Activated T-cell treated with anti-CD3 and anti-CD28 coated beads for 1 hour (primary cell): ENCODE data around the gene COL9A2.
"Not testable (repeated sequence)": the region's sequence is repeated elsewhere in the genome, so short reads cannot be mapped to it uniquely, and the experiment has no call there.

Experiments
- DNase-seq: peaks from one replicate; pipeline ENCODE4 v3.0.0-alpha.2; 2020; ENCODE audit warnings: low read depth

The COL9A2 gene

DNA sequence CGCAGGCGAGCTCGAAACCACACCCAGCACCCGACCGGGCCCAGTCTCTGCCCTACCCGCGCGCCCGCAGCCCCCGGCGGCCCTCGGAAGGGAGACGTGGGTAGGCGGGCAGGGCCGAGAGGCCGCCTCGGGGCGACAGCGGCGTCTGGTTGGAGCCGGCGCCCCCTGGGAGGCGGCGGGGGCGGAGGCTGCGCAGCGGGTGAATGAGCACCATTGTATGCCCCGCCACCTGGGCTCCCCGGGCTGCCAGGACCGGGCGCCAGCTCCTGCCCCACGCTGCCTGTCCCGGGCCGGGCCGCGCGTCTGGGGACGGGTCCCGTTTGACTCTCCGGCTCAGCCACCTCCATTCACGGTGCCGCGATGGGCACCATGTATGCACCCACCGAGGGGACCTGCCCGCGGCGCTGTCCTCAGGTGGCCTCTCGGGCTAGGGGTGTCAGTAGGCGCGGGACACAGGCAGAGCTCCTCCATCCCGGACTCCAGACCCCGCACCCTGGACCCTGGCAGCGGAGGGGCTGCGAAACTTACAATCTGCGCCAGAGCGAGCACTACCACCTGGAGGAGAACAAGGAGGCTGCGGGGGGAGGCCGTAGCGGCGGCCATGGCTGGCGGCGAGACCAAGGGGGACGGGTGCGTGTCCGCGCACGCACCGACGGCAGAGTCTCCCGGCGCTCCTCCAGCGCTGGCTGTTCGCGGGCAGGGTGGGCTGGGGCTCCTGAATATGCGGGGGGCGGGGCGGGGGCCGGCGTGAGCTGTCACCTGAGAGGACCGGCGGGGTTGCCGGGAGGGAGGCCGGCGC is at the start of gene COL9A2:
Gene COL9A2, minus strand, starts transcription at position 692 of the 799 bp plus-strand sequence. Its CDS starts 89 bp downstream, at position 603.
- peak; percentile 50 for DNase-seq

DNA sequence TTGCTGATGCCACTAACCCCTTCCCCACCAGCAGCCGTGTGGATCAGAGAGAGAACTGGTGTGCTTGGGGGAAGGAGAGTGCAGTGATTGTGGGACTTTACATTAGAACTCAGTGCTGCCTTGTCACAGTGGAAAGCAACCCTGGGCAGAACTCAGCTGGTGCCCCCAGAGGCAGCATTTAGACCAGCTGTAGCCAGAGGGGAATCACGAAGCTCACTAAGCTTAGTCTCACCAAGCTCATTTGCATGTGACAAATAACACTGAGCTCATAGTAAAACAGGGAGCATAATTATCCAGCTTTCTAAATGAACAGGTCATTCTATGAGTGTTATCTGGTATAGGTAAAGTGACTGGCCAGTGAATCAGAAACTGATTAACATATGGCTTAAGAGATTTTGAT is 46.6 kb upstream of the COL9A2 start:
- DNase-seq = no peak

DNA sequence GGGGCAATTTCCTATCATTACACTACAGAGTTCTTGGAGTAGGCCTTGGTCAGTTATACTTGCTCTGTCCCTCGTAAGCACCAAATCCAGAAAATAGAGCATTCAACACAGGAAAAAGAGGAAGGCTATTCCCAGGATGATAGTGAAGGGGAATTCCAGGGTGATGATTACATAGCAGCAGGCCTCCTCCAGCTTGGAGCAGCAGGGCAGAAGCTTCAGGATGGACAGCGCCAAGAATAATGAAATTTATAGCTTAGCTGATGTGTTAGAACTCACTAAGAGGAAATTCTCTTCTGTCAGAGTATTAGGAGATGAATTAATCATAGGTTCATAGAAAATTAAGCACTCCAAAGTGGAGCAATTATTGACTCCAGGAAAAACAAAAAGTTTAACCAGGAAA is 45.6 kb upstream of the COL9A2 start:
- no peak for DNase-seq

DNA sequence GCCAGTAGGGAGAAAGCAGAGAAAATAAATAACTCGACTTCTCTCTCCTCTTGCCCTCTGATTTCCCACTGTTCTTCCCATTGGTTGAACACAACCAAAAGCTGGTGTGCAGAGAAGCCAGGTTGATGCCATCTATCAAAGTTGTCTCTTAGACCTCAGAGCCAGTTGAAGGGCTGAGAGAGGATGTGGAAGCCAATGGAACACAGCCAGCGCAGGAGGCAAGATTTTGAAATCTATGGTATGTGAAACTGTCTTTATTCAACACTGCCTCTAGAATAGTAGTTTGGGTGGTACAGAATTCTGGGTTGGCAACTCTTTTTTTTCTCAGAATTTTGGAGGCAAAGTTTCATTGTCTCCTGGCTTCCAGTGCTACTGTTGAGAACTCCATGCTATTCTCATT is 45.1 kb upstream of the COL9A2 start:
- DNase-seq = no peak

DNA sequence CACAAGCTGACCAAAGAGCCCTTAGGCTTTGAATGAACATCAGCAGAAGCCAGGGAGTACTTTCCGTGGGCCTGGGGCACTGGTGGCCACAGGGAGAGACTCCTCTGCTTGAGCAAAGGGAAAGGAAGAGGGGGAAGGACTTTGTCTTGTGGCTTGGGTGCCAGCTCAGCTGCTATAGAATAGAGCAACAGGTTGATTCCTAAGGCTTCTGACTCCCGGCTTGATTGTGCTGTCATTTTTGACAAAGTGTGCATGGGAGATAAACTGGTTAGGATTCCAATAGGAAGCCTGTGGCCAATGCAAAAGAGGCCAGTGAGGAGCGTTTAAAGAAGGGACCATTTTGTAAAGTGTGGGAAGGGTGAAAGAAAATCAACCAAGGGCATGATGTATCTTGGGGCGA is 44.6 kb upstream of the COL9A2 start:
- DNase-seq = no peak

DNA sequence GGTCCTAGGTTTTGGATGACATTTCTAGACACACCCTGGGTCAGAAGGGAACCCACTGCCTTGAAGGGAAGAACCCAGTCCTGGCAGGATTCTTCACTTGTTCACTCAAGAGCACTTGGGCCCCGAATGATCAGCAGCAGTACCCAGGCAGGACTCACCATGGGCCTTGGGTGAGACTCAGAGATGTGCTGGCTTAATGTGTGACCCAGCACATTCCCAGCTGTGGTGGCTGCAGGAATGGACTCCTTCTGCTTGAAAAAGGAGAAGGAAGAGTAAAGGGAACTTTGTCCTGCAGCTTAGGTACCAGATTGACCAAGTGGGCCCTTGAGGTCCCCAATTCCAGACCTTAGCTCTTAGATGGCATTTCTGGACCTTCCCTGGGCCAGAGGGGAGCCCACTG is 44.1 kb upstream of the COL9A2 start:
- DNase-seq = no peak

DNA sequence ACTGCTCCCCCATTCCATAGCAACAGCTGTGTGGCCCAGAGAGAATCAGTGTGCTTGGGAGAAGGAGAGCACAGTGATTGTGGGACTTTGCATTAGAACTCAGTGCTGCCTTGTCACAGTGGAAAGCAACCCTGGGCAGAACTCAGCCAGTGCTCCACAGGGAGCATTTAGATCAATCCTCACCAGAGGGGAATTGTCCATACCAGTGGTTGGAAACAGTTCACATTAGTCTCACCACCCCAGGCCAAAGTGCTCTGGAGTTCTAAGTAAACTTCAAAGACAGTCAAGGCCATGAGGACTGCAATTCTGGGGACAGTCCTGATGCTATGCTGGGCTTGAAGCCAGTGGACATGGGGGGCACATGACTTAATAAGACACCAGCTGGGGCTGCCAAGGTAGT is 43.5 kb upstream of the COL9A2 start:
- DNase-seq = no peak

DNA sequence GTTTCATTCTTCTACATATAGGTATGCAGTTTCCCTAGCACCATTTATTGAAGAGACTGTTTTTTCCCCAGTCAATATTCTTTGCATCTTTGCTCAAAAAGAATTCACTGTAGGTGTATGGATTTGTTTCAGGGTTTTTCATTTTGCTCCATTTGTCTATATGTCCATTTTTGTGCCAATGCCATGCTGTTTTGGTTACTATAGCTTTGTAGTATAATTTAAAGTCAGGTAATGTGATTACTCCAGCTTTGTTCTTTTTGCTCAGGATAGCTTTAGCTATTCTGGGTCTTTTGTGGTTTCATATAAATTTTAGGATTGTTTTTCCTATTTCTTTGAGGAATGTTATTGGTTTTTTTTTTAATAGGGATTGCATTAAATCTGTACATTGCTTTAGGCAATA is 40.5 kb upstream of the COL9A2 start:
- DNase-seq = no peak

DNA sequence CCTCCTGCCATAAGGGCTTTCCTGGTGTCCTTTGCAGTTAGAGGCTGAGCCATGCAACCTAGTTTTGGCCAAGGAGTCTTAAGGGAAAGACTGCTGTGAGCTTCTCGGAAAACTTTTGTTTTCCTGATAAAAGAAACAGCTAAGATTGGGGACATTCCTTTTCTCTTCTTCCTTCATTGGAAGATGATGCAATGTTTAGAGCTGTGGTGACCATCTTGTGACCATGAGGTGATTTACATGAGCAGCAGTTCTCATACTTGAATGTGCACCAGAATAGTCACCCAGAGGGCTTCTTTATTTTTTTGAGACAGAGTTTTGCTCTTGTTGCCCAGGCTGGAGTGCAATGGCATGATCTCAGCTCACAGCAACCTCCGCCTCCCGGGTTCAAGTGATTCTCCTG is 36.0 kb upstream of the COL9A2 start:
- DNase-seq = no peak

DNA sequence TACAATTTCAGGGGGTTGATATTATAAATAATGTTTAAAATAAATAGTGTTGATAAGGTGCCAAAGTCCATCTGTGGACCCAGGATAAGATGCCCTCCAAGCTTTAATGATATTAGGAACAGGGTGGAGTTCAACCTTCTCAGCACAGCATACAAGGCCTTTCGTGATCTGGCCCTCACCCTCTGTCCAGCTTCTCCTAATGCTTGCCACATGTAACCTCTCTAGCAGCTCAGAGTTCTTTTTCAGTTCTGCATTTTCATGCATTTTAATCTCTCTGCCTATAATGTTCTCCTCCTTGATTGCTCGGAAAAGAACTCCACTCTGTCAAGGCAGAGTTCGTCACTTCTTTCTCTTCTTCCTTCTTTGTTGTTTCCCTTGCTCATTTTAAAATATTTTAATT is 35.0 kb upstream of the COL9A2 start:
- no peak for DNase-seq

DNA sequence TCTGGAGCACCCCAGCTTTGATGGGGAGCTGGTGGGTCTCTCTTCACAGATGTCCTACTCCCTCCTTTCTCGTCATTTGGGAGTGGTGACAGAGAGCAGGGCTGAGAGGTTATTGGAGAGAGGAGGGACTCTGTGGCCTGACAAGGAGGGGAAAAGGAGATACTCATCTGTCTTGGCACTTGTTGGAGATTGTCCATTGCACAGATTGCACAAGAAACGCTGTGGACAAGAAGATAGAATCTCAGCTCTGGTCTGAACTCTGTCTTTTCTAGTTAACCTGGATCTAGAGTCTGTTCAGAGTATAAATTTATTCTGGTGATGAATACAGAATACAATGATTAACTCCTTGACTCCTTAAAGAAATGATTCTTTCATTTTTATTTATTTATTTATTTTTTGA is 34.0 kb upstream of the COL9A2 start:
- no peak for DNase-seq

DNA sequence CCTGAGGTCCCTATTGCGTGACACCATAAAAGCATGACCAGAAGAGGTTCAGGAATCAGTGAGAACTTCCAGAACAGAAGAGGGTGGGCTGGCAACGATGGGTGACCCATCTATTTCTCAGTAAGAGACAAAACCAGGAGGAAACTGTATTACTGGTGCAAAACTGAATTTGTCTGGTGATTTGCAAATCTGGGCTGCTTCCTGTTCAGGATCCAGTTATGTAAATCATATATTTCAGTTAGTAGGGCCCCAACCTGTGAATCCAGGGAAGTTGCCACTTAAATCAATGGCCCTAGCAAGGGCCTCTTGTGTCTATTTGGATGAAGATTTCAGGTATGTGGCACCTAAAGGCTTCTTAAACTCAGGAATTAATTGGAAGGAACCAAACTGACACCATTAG is 33.3 kb upstream of the COL9A2 start:
- DNase-seq = no peak

DNA sequence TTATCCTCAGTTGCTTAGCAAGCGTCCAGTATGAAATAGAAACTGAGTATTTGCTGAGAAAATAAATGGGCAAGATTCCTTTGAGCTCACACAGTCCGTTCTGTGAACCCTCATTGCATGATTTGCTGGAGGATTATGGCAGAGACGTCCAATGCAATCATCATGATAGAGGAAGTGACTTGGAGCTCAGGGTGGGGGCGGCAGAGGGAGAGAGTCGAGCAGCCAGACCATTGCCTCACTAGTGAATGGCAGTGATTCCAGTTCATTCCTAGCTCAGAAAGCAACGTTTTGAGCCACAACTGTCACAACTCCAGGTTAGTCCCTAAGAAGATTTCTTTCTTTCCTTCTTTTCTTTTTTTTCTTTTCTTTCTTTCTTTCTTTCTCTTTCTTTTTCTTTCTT is 27.5 kb upstream of the COL9A2 start:
- DNase-seq = peak; percentile 11

DNA sequence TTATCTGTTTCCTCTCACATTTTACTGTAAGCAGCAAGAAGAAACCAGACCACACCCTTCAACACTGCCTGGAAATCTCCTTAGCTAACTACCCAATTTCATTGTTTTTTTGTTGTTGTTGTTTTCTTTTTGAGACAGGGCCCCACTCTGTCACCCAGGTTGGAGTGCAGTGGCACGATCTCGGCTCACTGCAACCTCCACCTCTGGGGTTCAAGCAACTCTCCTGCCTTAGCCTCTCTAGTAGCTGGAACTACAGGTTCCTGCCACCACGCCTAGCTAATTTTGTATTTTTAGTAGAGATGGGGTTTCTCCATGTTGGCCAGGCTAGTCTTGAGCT is 25.3 kb upstream of the COL9A2 start:
- DNase-seq = not testable (repeated sequence)

DNA sequence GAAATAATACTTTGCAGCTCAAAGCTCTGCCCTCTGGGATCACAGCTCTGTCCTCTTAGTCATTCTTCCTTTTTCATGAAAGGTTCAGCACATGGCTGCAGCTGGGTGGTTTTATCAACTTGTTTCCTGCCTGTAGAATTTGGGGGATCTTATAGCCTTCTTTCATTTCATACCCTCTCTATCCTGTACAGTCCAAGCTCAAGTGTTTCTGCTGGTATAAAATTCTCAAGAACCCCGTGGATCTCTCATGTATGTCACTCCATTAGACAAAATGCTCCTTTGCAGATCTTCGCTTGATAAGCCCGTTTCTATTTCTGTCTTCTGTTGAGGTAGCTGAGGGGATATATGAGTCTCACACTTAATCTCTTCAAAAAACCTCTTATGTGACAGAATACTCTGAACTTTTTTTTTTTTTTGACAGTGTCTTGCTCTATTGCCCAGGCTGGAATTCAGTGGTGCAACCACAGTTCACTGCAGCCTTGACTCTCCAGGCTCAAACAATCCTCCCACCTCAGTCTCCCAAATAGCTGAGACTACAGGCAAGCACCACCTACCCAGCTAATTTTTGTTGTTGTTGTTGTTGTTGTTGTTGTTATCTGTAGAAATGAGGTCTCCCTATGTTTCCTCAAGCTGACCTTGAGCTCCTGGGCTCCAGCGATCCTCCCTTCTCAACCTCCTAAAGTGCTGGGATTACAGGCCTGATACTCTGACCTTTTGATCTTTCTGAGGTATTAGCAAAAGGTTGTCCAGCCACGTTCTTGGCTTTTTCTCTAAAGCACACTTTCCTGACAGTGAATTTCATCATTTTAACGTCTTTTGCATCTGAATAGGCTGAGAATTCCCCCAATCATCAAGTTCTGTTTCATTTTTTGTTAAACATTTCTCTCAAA is 24.6 kb upstream of the COL9A2 start:
- no peak for DNase-seq

DNA sequence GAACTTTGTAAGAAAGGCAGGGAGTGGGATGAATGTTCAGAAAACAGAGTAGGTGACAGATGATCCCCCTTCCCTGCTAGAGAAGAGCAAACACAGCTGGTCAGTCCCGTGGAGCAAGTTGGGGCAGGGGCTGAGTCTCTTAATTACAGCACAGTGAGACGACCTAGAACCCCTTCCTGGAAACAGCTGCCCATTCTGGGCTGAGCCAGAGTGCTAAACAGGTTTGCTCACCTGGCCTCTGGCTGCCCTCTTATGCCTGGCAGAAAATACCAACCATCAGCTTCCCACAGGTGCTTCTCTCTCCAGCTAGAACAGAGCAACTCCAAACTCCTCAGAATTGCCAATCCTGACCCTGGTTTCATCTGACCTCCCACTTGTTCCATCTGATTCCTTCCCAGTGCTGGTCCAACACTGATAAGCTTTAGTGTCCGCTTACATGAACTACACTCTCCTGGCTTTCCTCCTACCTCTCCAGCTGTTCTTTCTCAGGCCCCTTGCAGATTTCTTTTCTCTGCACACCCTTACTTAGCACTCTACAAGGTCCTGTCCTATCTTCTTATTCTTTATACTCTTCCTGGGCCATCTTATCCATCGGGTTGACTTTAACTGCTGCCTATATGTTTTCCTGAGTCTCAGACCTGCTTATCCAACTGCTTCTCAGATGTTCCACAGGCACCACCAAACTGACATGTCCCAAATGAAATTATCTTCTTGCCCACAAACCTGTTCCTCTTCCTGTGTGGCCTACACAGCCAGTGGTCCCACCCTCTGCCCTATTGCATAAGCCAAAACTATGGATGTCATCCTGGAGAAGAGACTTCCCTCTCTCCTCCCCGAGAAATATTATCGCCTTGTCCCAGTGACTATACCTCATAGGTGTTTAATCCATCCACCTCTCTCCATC is 22.6 kb upstream of the COL9A2 start:
- DNase-seq = no peak

DNA sequence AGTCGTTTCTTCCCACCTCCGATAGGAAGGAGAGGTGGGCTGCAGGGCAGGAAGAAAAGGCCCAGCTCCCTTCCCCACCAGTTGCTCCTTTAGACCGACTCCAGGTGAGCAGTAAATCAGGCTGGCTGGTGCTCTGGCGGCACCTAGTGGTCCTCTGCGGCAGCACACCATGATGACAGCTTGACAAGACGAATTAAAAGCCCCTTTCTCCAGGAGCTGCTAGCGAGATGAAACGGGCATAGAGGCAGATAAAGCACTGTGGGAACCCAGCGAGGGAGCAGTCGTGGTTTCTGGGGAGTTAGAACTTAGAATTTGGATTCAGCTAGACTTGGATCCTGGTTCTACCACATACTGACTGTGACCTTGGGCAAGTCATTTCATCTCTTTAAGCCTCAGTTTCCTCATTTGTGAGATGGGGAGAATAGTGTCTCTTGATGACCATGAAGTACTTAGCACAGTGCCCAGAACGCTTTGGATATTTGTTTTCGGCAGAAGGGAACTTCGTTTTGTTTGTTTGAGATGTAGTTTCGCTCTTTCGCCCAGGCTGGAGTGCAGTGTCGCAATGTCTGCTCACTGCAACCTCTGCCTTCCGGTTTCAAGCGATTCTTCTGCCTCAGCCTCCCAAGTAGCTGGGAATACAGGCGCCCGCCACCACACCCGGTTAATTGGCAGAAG is 21.8 kb upstream of the COL9A2 start:
- peak; percentile 84 for DNase-seq

DNA sequence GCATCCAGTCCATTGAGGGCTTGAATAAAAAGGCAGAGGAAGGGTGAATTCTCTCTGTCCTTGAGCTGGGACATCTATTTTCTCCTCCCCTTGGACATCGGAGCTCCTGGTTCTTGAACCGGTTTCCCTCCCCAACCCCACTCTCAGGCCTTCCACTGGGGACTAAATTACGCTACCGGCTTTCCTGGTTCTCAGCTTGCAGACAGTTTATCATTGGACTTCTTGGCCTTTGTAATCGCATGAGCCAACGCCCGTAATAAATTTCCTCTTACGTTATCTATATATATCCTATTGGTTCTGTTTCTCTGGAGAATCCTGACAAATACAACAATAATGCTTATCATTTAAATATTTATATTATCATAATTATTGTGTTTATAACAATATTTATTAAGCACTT is 20.4 kb upstream of the COL9A2 start:
- no peak for DNase-seq

DNA sequence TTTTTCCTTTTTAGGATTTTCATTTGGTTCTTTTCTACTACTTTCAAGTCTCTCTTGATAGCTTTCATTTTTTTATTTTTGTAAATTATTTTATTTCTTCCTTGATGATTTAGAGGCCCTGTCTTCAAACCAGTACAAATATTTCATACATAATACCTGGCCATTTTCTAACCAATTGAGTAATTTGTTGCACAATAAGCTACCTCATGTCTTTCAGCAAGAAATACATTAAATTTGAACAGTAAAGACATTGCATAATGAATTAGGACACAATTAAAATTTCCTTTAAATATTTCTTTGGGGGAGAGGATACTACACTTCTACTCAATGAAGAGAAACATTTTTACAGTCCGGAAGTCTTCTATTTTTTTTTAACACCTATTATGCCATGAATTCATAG is 15.6 kb upstream of the COL9A2 start:
- DNase-seq = no peak

DNA sequence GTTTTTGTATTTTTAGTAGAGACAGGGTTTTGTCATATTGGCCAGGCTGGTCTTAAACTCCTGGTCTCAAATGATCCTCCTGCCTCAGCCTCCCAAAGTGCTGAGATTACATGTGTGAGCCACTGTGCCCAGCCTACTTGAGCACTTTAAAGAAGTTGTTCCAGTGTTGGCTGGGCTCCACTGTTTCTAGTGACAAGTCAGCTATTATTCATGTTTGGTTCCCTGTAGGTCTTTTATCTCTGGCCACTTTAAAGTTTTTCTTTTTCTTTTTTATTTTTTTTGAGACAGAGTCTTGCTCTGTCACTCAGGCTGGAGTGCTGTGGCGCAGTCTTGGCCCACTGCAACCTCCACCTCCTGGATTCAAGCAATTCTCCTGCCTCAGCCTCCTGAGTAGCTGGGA is 14.3 kb upstream of the COL9A2 start:
- not testable (repeated sequence) for DNase-seq

DNA sequence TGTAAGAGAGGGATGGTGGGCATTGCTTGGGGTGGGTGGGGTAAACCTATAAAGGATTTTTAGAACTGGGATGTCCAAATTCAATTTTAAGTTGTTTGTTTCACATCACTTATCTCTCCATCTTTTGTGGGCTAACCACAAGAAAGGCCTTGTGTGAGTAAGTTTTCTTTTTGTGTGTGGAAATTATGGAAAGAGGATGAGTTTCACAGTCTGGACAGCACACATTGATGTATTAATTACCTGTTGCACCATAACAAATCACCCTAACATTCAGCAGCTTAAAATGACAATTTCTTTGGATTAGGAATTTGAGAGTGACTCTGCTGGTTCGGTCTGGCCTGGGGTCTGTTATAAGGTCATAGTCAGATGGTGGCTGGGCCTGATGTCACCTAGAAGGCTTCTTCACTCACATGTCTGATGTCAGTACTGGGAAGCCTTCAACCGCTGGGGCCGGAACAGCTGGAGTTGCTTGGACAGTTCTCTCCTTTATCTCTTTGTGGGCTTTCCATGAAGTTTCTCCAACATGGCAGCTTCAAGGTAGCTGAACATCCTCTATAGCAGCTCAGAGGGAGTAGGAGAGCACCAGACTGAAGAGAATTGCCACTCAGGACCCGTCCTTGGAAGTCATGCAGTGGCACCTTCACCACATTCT is 2.0 kb upstream of the COL9A2 start:
- no peak for DNase-seq
